Measurements from ENCODE around the gene SYNRG. TPM values are rescaled to one million over a fixed set of nuclear protein-coding genes. Genes with fewer than 3 reads are reported as not detected.

SYNRG gene
- total RNA-seq, 4 donors from 2014 or later: 30.2 to 151 (median 56.7) TPM

GRCh38 chr17:37475731-37476420 is 133.3 kb downstream of the SYNRG start:
- intact Hi-C loops (cut with DNase I; ENCODE audit: low total_unique reads) (no loop called here), in situ Hi-C loops (cut with MboI; ENCODE audit: low pct_ligation_motif_present in 1 of 4, low pct_unique_long_range_greater_than_20kb in 1 of 4, low sequenced_read_pairs in 3 of 4) (no loop called here)
- H3K4me1 ChIP-seq: peaks cover 0 to 8% (median 0%) of the 10 kb centered on the region in 4 donors
- no peak for DNase-seq
- 100% methylated on average over 1 of the region's 1 CpG; no CpG with 5 or more reads in 1 of the 2 donors for WGBS, 2 donors (ENCODE audit: low coverage in 1 of 2)
- no peaks in the 10 kb centered on the region for H3K9me3 ChIP-seq
- H3K27me3 ChIP-seq: no peaks in the 10 kb centered on the region
- TF ChIP-seq CTCF (IDR thresholded peaks at IDR 0.05) (no peak), POLR2A (IDR thresholded peaks at IDR 0.05) (no peak), EP300 (IDR thresholded peaks at IDR 0.05; ENCODE audit: low read depth) (no peak), POLR2AphosphoS5 (IDR thresholded peaks at IDR 0.05) (no peak)
- peaks cover 0 to 56% (median 21%) of the 10 kb centered on the region in 4 donors for H3K36me3 ChIP-seq
- H3K4me3 ChIP-seq: no peak overlapping the region
- H3K27ac ChIP-seq: peak overlapping the region in 3 of 4 donors; percentile 12 to 26 (median 17)

- Histone ChIP-seq H3K36me3 (peaks cover 0 to 69% (median 26%) of the 10 kb centered on the region in 4 donors), H3K4me1 (no peaks in the 10 kb centered on the region), H3K27me3 (no peaks in the 10 kb centered on the region), H3K27ac (no peak overlapping the region), H3K4me3 (no peak overlapping the region), H3K9me3 (no peaks in the 10 kb centered on the region)
- no peak for DNase-seq
- 92 to 100% methylated on average over 2 to 7 of the region's 7 CpGs for WGBS, 2 donors (ENCODE audit: low coverage in 1 of 2)
- in situ Hi-C loops (cut with MboI; ENCODE audit: low pct_ligation_motif_present in 1 of 4, low pct_unique_long_range_greater_than_20kb in 1 of 4, low sequenced_read_pairs in 3 of 4) (no loop called here), intact Hi-C loops (cut with DNase I; ENCODE audit: low total_unique reads) (no loop called here)
- TF ChIP-seq CTCF (IDR thresholded peaks at IDR 0.05): no peak
- TF ChIP-seq POLR2AphosphoS5 (IDR thresholded peaks at IDR 0.05): no peak
- no peak for TF ChIP-seq EP300 (IDR thresholded peaks at IDR 0.05; ENCODE audit: low read depth)
- TF ChIP-seq POLR2A (IDR thresholded peaks at IDR 0.05): no peak
These were observed 139.0 kb downstream of the SYNRG start for GRCh38 chr17:37470181-37470580.

GRCh38 chr17:37466471-37466870 is 142.7 kb downstream of the SYNRG start:
- no peaks in the 10 kb centered on the region for H3K9me3 ChIP-seq
- H3K4me1 ChIP-seq: no peaks in the 10 kb centered on the region
- in situ Hi-C loops (cut with MboI; ENCODE audit: low pct_ligation_motif_present in 1 of 4, low pct_unique_long_range_greater_than_20kb in 1 of 4, low sequenced_read_pairs in 3 of 4): no loop called here
- no peak for TF ChIP-seq POLR2AphosphoS5 (IDR thresholded peaks at IDR 0.05)
- TF ChIP-seq POLR2A (IDR thresholded peaks at IDR 0.05): no peak
- TF ChIP-seq CTCF (IDR thresholded peaks at IDR 0.05): no peak
- no peak for TF ChIP-seq EP300 (IDR thresholded peaks at IDR 0.05; ENCODE audit: low read depth)
- H3K36me3 ChIP-seq: peaks cover 0 to 55% (median 19%) of the 10 kb centered on the region in 4 donors
- no peak overlapping the region for H3K27ac ChIP-seq
- DNase-seq: no peak
- WGBS, 2 donors (ENCODE audit: low coverage in 1 of 2): 80 to 81% methylated on average over 1 of the region's 1 CpG
- H3K4me3 ChIP-seq: no peak overlapping the region
- H3K27me3 ChIP-seq: no peaks in the 10 kb centered on the region
- intact Hi-C loops (cut with DNase I; ENCODE audit: low total_unique reads): no loop called here

- H3K27me3 ChIP-seq: no peaks in the 10 kb centered on the region
- TF ChIP-seq EP300 (IDR thresholded peaks at IDR 0.05; ENCODE audit: low read depth) (no peak), CTCF (IDR thresholded peaks at IDR 0.05) (no peak), POLR2A (IDR thresholded peaks at IDR 0.05) (no peak), POLR2AphosphoS5 (IDR thresholded peaks at IDR 0.05) (no peak)
- intact Hi-C loops (cut with DNase I; ENCODE audit: low total_unique reads) (no loop called here), in situ Hi-C loops (cut with MboI; ENCODE audit: low pct_ligation_motif_present in 1 of 4, low pct_unique_long_range_greater_than_20kb in 1 of 4, low sequenced_read_pairs in 3 of 4) (no loop called here)
- peaks cover 0 to 52% (median 13%) of the 10 kb centered on the region in 4 donors for H3K36me3 ChIP-seq
- H3K27ac ChIP-seq: no peak overlapping the region
- H3K9me3 ChIP-seq: no peaks in the 10 kb centered on the region
- 94 to 96% methylated on average over 3 to 7 of the region's 7 CpGs for WGBS, 2 donors (ENCODE audit: low coverage in 1 of 2)
- DNase-seq: no peak
- H3K4me1 ChIP-seq: no peaks in the 10 kb centered on the region
- no peak overlapping the region for H3K4me3 ChIP-seq
These were observed 144.1 kb downstream of the SYNRG start for GRCh38 chr17:37465069-37465616.

Small RNAs within 50 kb of the gene (small RNA-seq; reads per million reads assigned to genes)
- 0 reads per million in 4 donors for gene MIR378J

Other genes with a start within 250 kb of the SYNRG start
- not detected for gene C17orf78, start 233.4 kb downstream of the SYNRG start, total RNA-seq
- gene ACACA, start 202.6 kb downstream of the SYNRG start, total RNA-seq: 100 to 1,000 TPM in 1 of 4 donors, 10 to 100 TPM in 3; 21.7 to 173 (median 23.9) TPM
- 10 to 100 TPM in 2 of 4 donors, 1 to 10 TPM in 2; 8.3 to 26.6 (median 12.4) TPM for gene TADA2A, start 202.5 kb downstream of the SYNRG start, total RNA-seq
- gene DUSP14, start 119.5 kb downstream of the SYNRG start, total RNA-seq: 1 to 10 TPM; 1.6 to 3.8 (median 2.8) TPM
- gene DDX52, start 34.0 kb upstream of the SYNRG start, total RNA-seq: 10 to 100 TPM in 3 of 4 donors, 1 to 10 TPM in 1; 4.9 to 30.4 (median 19.9) TPM
- 10 to 100 TPM; 22.7 to 35.2 (median 24.9) TPM for gene HNF1B, start 135.6 kb upstream of the SYNRG start, total RNA-seq